GM12801 (cell line): ENCODE data around the gene ZNF141.

Experiments used
- TF ChIP-seq, protein P1 (sequence below): IDR thresholded peaks from one replicate; pipeline ENCODE4 v1.5.1; 2011; ENCODE audit warnings: control low read depth; ENCODE audit not compliant: insufficient read length; ENCODE audit errors: extremely low read depth

Gene ZNF141

GRCh38 chr4:422587-422986, 85.0 kb downstream of the ZNF141 start:
- TF ChIP-seq, protein P1, sequence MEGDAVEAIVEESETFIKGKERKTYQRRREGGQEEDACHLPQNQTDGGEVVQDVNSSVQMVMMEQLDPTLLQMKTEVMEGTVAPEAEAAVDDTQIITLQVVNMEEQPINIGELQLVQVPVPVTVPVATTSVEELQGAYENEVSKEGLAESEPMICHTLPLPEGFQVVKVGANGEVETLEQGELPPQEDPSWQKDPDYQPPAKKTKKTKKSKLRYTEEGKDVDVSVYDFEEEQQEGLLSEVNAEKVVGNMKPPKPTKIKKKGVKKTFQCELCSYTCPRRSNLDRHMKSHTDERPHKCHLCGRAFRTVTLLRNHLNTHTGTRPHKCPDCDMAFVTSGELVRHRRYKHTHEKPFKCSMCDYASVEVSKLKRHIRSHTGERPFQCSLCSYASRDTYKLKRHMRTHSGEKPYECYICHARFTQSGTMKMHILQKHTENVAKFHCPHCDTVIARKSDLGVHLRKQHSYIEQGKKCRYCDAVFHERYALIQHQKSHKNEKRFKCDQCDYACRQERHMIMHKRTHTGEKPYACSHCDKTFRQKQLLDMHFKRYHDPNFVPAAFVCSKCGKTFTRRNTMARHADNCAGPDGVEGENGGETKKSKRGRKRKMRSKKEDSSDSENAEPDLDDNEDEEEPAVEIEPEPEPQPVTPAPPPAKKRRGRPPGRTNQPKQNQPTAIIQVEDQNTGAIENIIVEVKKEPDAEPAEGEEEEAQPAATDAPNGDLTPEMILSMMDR: no peak
